ENCODE measurements around the gene KDELR3.

KDELR3 gene

GRCh38 chr22:38523029-38523428 lies 55.1 kb downstream of the KDELR3 start:
- DNase-seq: no peak

- DNase-seq: no peak
Measured at GRCh38 chr22:38523479-38523878, 55.6 kb downstream of the KDELR3 start.

GRCh38 chr22:38524429-38524828 lies 56.5 kb downstream of the KDELR3 start:
- DNase-seq: no peak

- no peak for DNase-seq
Measured at GRCh38 chr22:38531251-38531938, 63.5 kb downstream of the KDELR3 start.

Measured in fibroblast of skin of back (primary cell).